DMS114 treated with DMSO at 0.1 percent for 48 hours (cell line): Measurements from ENCODE around the gene PLIN1.
A peak's percentile ranks its signal among the peaks of the same experiment; 100 is the strongest.

ENCODE experiments used
- DNase-seq: peaks from one replicate; lab custom pipeline; 2025; ENCODE audit not compliant: unreplicated experiment; lab: John Stamatoyannopoulos, UW

The PLIN1 gene

GRCh38 chr15:89654301-89654761 lies 24.8 kb downstream of the PLIN1 start:
- no peak for DNase-seq

GRCh38 chr15:89653578-89653977 lies 25.6 kb downstream of the PLIN1 start:
- no peak for DNase-seq

- DNase-seq, result no peak
These were observed 26.5 kb downstream of the PLIN1 start for GRCh38 chr15:89652666-89653065.

DNA sequence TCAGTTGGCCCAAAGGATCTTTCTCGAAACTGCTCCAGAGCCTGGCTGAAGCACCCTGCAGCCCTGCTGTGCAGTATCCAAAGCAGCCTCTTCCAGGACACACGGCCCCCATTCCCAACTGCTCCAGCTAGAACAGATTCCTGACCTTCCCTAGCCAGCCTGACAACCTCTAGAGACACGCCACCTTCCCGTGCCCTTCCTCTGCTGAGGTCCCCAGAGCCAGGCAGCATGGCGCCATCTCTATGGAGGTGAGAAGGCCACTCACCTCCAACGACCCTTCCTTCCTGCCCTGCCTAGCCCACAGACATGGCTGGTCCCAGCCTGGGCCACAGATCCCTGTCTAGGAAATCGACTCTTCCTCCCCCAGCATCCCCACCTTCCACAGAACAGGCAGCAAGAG lies 27.0 kb downstream of the PLIN1 start:
- DNase-seq, result no peak

GRCh38 chr15:89649716-89650115 lies 29.5 kb downstream of the PLIN1 start:
- DNase-seq, result no peak

DNA sequence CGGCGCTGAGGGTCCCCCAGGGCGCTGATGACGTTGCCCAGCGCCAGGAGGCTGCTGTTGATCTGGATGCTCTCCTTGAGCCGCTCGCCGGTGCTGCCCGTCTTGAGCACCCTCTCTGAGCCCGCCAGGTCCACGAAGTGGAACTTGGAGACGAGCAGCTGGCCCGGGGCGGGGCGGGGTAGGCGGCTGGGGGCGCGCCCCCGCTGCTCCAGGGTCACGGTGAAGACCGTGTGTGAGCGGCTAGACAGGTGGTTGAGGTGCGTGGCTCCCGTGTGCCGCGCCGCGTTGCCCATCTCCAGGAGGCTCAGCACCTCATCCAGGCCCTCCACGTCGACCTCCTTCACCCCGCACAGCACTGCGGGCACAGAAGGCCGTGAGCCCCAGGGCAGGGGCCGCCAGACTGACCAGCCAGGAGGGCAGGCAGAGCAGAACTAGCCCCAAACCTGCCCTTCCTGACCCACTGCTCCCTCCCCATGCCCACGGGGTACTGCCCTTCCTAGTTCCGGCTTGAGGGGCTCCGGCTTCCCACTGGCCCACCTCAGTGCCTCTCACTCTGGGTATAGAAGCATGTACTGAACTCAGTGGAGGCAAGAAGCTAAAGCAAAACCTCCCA lies 30.0 kb downstream of the PLIN1 start:
- DNase-seq, result no peak

GRCh38 chr15:89648106-89649012 lies 30.8 kb downstream of the PLIN1 start:
- no peak for DNase-seq

GRCh38 chr15:89647191-89647851 lies 31.8 kb downstream of the PLIN1 start:
- DNase-seq, result peak; percentile 36

DNA sequence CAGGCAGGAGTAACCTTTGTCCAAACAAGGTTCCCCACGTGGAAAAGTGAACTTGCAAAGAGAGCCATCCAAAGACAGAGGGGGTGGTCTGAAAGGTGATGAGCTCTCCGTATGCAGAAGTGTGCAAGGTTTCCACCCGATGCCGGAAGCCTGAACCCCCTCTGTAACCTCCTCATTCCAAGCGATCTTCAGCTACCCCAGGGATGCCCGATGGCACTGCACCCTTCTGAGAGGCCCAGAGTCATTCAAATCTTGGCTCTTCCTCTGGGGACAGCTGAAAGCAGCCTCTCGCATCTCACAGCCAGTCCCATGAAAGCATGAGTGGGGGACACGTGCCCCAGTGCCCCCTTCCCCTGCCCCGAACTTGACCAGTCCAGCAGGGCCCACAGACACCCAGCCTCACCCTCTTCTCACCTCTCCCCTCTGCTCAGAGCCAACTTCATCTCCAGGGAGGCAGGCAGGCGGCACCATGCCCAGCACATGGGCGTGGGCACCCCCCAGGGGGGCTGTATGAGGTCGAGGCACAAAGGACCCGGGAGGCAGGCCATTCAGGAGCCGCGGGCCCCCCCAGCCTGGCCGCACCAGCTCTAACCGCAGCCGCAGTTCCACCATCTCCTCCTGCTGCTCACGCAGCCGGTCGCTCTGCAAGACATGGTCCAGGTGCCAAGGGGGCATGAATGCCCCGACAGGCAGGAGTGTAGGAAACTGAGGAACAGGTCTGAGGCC lies 32.6 kb downstream of the PLIN1 start:
- no peak for DNase-seq

GRCh38 chr15:89645680-89646079 lies 33.5 kb downstream of the PLIN1 start:
- DNase-seq, result no peak

DNA sequence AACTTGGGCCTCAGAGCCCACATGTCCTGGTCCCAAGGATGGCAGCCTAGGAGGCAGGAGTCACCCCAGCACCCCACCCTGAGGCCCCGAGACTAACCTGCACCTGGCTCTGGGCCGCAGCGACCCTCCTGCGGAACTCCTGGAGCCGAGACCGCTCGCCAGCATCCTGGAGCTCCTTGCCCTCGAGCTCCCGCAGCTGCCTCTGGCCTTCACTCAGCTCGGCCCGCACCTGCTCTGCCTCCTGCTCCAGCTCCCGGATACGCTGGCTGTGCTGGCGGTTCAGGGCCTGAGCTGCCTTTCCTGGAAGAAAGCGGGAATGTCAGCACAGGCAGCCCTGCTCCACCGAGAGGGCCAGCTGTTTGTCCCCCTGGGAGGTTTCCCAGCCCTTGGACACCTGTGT lies 37.1 kb downstream of the PLIN1 start:
- no peak for DNase-seq

DNA sequence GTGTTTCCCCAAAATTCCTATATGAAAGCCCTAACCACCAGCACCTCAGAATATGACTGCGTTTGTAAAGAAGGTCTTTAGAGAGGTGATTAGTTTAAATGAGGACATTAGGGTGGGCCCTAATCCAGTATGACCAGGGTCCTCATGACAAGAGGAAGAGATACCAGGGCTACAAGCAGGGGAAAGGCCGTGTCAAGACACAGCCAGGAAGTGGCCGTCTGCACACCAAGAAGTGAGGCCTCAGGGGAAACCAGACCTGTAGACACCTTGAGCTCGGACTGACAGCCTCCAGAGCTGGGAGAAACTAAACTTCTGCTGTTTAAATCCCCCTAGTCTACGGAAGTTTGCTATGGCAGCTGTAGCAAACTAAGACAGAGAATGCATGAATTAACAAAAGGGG lies 38.1 kb downstream of the PLIN1 start:
- no peak for DNase-seq

DNA sequence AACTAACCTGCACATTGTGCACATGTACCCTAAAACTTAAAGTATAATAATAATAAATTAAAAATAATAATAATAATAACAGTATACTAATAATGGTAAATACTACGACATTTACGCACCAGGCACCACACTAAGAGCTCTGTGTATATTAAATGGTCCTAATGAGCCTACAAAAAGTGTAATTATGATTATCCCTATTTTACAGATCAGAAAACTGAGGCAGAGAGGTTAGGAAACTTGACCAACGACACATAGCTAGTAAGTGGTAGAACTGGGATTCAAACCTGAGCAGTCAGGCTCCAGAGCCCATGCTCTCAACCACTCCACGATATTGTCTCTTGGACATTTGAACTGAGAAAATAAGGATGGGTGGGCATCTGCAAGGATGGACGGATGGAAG lies 38.9 kb downstream of the PLIN1 start:
- DNase-seq, result no peak

GRCh38 chr15:89633585-89633984 lies 45.6 kb downstream of the PLIN1 start:
- DNase-seq, result no peak

DNA sequence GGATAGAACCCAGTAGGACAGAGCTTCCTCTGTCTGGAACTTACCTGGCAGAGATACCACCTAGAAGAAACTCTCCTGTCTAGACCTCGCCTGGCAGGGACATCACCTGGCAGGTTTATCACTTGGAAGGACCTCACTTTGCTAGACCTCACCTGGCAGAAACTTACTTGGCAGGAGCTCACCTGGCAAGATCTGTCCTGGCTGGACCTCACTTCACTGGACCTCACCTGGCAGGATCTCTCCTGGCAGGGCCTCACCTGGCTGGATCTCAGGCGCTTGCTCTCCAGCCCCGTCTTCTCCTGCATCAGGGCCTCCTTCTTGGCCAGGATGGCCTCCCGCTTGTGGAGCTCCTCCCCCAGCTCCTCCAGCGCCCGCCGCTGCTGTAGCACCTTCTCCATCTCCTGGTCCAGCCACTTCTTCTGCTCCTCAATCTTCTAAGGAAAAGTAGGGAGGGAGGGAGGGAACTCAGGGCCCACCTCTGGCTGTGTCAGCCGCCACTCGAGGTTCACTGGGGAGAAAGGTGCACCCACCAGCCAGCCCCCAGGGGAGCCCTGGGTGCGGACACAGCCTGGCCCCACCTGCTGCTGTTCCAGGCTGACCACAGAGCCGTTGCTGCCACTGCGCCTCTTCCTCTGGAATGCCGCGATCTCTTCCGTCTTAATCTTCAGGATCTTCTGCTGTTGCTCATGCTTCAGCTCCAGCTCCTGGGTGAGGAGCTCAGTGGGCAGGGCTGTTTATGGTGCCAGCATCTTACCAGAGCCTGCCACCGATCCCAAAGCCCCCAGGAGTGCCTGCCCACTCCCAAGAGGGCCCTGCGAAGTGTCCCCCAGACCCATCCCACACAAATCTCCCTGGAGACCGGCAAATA lies 46.4 kb downstream of the PLIN1 start:
- DNase-seq, result no peak

- no peak for DNase-seq
These were observed 47.3 kb downstream of the PLIN1 start for GRCh38 chr15:89631902-89632264.

- no peak for DNase-seq
These were observed 47.9 kb downstream of the PLIN1 start for GRCh38 chr15:89630974-89631901.

DNA sequence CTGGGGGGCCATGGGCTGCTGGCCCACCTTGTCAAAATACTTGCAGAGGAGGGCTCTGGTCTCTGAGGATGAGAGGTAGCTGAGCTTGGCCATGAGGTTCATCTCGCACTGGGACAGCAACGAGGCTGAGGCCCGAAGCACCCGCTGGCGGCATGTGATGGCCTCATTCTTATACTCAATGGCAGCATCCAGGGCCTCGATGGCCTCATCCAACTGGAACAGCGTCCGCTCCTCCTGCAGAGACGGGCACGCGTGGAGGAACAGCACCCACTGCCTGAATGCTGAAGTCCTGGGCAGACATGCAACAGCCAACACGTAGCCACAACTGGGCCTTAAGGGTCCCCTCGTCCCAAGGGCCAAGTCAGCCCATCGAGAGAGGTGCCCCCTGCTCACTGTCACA lies 48.9 kb downstream of the PLIN1 start:
- DNase-seq, result no peak

GRCh38 chr15:89629829-89630228 lies 49.3 kb downstream of the PLIN1 start:
- no peak for DNase-seq
